CD4-positive, alpha-beta T cell (primary cell): Measurements from ENCODE around the gene ITGA6. TPM values are rescaled to one million over a fixed set of nuclear protein-coding genes. Genes with fewer than 3 reads are reported as not detected.

Experiments
- ATAC-seq: fragments of 200-7000 bp; cut with Tn5 transposase; one replicate; pipeline ENCODE4 v1.10.0; 2022; ENCODE audit warnings: mild to moderate bottlenecking; ENCODE audit not compliant: poor library complexity
- CTCF ChIA-PET: fragments of 350-600 bp; sonication (Branson Sonifier 250); formaldehyde crosslinking; loops from one replicate; lab custom pipeline; 2021; ENCODE audit warnings: antibody characterized with exemption, inconsistent platforms; lab: Charles Lee
- POLR2A ChIA-PET: fragments of 350-600 bp; sonication (Branson Sonifier 250); formaldehyde crosslinking; loops from one replicate; lab custom pipeline; 2021; ENCODE audit warnings: antibody characterized with exemption, inconsistent platforms; lab: Charles Lee
- DNase-seq, 14 experiments: peaks; one replicate each; pipeline ENCODE4 v3.0.0-alpha.2; 2013 to 2020; ENCODE audit warnings: mixed read lengths in 2 of 14
- H3K27ac ChIP-seq, 2 donors: one replicate each; pipeline versions ENCODE4 v1.5.1 to v1.7.0; 2013; ENCODE audit warnings: low read length in 2 of 2, low read depth in 1 of 2, mild to moderate bottlenecking in 1 of 2
- H3K27me3 ChIP-seq, 2 experiments: 1 replicate in 1 of 2; 2 replicates in 1 of 2; pipeline versions ENCODE4 v1.6.1 to v1.7.0; 2013; ENCODE audit warnings: low read length in 2 of 2, control low read depth in 1 of 2, mild to moderate bottlenecking in 1 of 2, moderate library complexity in 1 of 2; ENCODE audit not compliant: insufficient read depth in 2 of 2, control insufficient read depth in 1 of 2
- H3K36me3 ChIP-seq: one replicate; pipeline ENCODE4 v1.6.1; 2013; ENCODE audit warnings: low read length, control low read depth; ENCODE audit not compliant: insufficient read depth
- H3K4me1 ChIP-seq: one replicate; pipeline ENCODE4 v1.6.1; 2013; ENCODE audit warnings: low read length, control low read depth; ENCODE audit not compliant: insufficient read depth
- H3K4me3 ChIP-seq: one replicate; pipeline ENCODE4 v1.5.1; 2013; ENCODE audit warnings: mild to moderate bottlenecking, low read length, moderate library complexity
- H3K9me3 ChIP-seq, 2 experiments: 1 replicate in 1 of 2; 2 replicates in 1 of 2; pipeline versions ENCODE4 v1.6.1 to v1.7.0; 2013; ENCODE audit warnings: low read length in 2 of 2, mild to moderate bottlenecking in 2 of 2, control low read depth in 1 of 2, moderate library complexity in 1 of 2; ENCODE audit not compliant: control insufficient read depth in 1 of 2, insufficient read depth in 1 of 2
- H3K27ac Mint-ChIP-seq: one replicate; pipeline ENCODE4 v1.8.0; 2020; ENCODE audit warnings: mixed read lengths
- H3K27me3 Mint-ChIP-seq: one replicate; pipeline ENCODE4 v1.8.0; 2021; ENCODE audit warnings: mixed read lengths
- H3K36me3 Mint-ChIP-seq: one replicate; pipeline ENCODE4 v1.8.0; 2021; ENCODE audit warnings: low read depth, mixed read lengths
- H3K4me1 Mint-ChIP-seq: one replicate; pipeline ENCODE4 v1.8.0; 2021; ENCODE audit warnings: low read depth, mixed read lengths
- H3K4me3 Mint-ChIP-seq: one replicate; pipeline ENCODE4 v1.8.0; 2020; ENCODE audit warnings: mild to moderate bottlenecking, mixed read lengths
- H3K9me3 Mint-ChIP-seq: one replicate; pipeline ENCODE4 v1.8.0; 2020; ENCODE audit warnings: mixed read lengths
- CTCF ChIP-seq: fragments of 200-600 bp; IDR thresholded peaks from one replicate; pipeline ENCODE4 v1.8.0; 2022; ENCODE audit warnings: antibody characterized with exemption, mild to moderate bottlenecking
- intact Hi-C, 2 experiments: fragments of 100-400 bp; cut with DNase I in 1 of 2; cut with micrococcal nuclease in 1 of 2; formaldehyde crosslinking; loops; one replicate each; pipeline versions ENCODE4 v1.15.1 to v1.9.0; 2023 to 2025; cut with DNase I, micrococcal nuclease
- total RNA-seq, 174 experiments: library from RNA in 2 of 174; stranded (reverse) in 2 of 174; gene quantifications; one replicate each; pipeline ENCODE4 v1.2.3 and lab custom pipeline; 2021 to 2026

Gene ITGA6
- total RNA-seq, 2 experiments from 2014 or later, result 53.5 to 58.0 TPM

- H3K36me3 ChIP-seq, result peaks cover 21% of the 10 kb centered on the region
- H3K9me3 Mint-ChIP-seq, result no peaks in the 10 kb centered on the region
- DNase-seq (peak in 4 of 14 experiments; percentile 32 to 60 (median 50)), ATAC-seq (peak; percentile 24)
- no peaks in the 10 kb centered on the region for H3K9me3 ChIP-seq
- peak overlapping the region; percentile 93 for H3K27ac Mint-ChIP-seq
- peak; percentile 44 for TF ChIP-seq CTCF
- H3K4me3 Mint-ChIP-seq, result peak overlapping the region; percentile 85
- H3K27me3 ChIP-seq, result no peaks in the 10 kb centered on the region
- H3K36me3 Mint-ChIP-seq, result peaks cover 21% of the 10 kb centered on the region
- H3K27me3 Mint-ChIP-seq, result no peaks in the 10 kb centered on the region
- H3K4me3 ChIP-seq, result peak overlapping the region; percentile 52
- intact Hi-C loops, result loop anchor here (1.0 to 10.0 kb wide), 7 partner anchors 20 to 888 kb away; partner anchors contain the start of genes DLX2 (in 2 of the 2) and METAP1D (in 2 of the 2)
- H3K4me1 ChIP-seq, result peaks cover 77% of the 10 kb centered on the region
- ChIA-PET POLR2A (interaction anchor here (0.8 to 8.7 kb wide), 16 partner anchors 10 to 775 kb away, joined by 3 to 482 read pairs (median 10); partner anchors contain the start of genes DYNC1I2, HAT1, ITGA6 and PDK1), CTCF (interaction anchor here (1.0 to 11.3 kb wide), 19 partner anchors 10 to 1534 kb away, joined by 3 to 282 read pairs (median 4); partner anchors contain the start of genes GORASP2 and ITGA6)
- peak overlapping the region; percentile 26 to 49 for H3K27ac ChIP-seq
- H3K4me1 Mint-ChIP-seq, result peaks cover 98% of the 10 kb centered on the region
These were observed 35.0 kb downstream of the ITGA6 start for GRCh38 chr2:172462373-172462848.

- Histone ChIP-seq H3K9me3 (no peaks in the 10 kb centered on the region), H3K36me3 (peaks cover 25% of the 10 kb centered on the region), H3K4me1 (peaks cover 73% of the 10 kb centered on the region), H3K27me3 (no peaks in the 10 kb centered on the region), H3K27ac (peak overlapping the region; percentile 26 to 49), H3K4me3 (peak overlapping the region; percentile 52)
- DNase-seq (peak in 12 of 14 experiments; percentile 20 to 91 (median 48)), ATAC-seq (peak; percentile 79)
- no peaks in the 10 kb centered on the region for H3K27me3 Mint-ChIP-seq
- no peak for TF ChIP-seq CTCF
- ChIA-PET CTCF (interaction anchor here (1.0 to 11.3 kb wide), 8 partner anchors 13 to 336 kb away, joined by 3 to 282 read pairs (median 9); partner anchors contain the start of gene ITGA6), POLR2A (interaction anchor here (0.8 to 8.7 kb wide), 15 partner anchors 9 to 776 kb away, joined by 3 to 482 read pairs (median 10); partner anchors contain the start of genes DYNC1I2, HAT1, ITGA6 and PDK1)
- intact Hi-C loops, result loop anchor here (1.0 to 10.0 kb wide), 9 partner anchors 20 to 888 kb away; partner anchors contain the start of genes DLX2 (in 2 of the 2) and METAP1D (in 2 of the 2)
- peaks cover 94% of the 10 kb centered on the region for H3K4me1 Mint-ChIP-seq
- H3K4me3 Mint-ChIP-seq, result peak overlapping the region; percentile 85
- H3K36me3 Mint-ChIP-seq, result peaks cover 25% of the 10 kb centered on the region
- H3K9me3 Mint-ChIP-seq, result no peaks in the 10 kb centered on the region
- peak overlapping the region; percentile 93 for H3K27ac Mint-ChIP-seq
These were observed 35.5 kb downstream of the ITGA6 start for GRCh38 chr2:172462849-172463381.

GRCh38 chr2:172464400-172465129 lies 37.2 kb downstream of the ITGA6 start:
- Mint-ChIP-seq H3K4me1 (peaks cover 85% of the 10 kb centered on the region), H3K9me3 (no peaks in the 10 kb centered on the region), H3K4me3 (peak overlapping the region; percentile 73), H3K27me3 (no peaks in the 10 kb centered on the region), H3K36me3 (peaks cover 42% of the 10 kb centered on the region), H3K27ac (peak overlapping the region; percentile 93)
- no peaks in the 10 kb centered on the region for H3K9me3 ChIP-seq
- CTCF ChIA-PET, result interaction anchor here (1.2 to 11.3 kb wide), 3 partner anchors 19 to 866 kb away, joined by 3 to 282 read pairs (median 23); partner anchors contain the start of gene ITGA6
- peak overlapping the region; percentile 49 to 79 for H3K27ac ChIP-seq
- no peak for TF ChIP-seq CTCF
- ATAC-seq (no peak), DNase-seq (no peak)
- peaks cover 58% of the 10 kb centered on the region for H3K4me1 ChIP-seq
- intact Hi-C loops, result loop anchor here (1.0 to 10.0 kb wide), 11 partner anchors 18 to 890 kb away; partner anchors contain the start of genes DLX2 (in 2 of the 2) and METAP1D (in 2 of the 2)
- no peaks in the 10 kb centered on the region for H3K27me3 ChIP-seq
- H3K36me3 ChIP-seq, result peaks cover 36% of the 10 kb centered on the region
- POLR2A ChIA-PET, result interaction anchor here (0.6 to 8.7 kb wide), 8 partner anchors 8 to 369 kb away, joined by 3 to 482 read pairs (median 4); partner anchors contain the start of gene ITGA6
- no peak overlapping the region for H3K4me3 ChIP-seq
